Activated CD8-positive, alpha-beta memory T cell treated with anti-CD3 and anti-CD28 coated beads for 24 hours (primary cell): Measurements from ENCODE around the gene CHRNG.
A peak's percentile ranks its signal among the peaks of the same experiment; 100 is the strongest.

Experiments used
- DNase-seq: peaks from one replicate; pipeline ENCODE4 v3.0.0-alpha.2; 2020

CHRNG gene, protein sequence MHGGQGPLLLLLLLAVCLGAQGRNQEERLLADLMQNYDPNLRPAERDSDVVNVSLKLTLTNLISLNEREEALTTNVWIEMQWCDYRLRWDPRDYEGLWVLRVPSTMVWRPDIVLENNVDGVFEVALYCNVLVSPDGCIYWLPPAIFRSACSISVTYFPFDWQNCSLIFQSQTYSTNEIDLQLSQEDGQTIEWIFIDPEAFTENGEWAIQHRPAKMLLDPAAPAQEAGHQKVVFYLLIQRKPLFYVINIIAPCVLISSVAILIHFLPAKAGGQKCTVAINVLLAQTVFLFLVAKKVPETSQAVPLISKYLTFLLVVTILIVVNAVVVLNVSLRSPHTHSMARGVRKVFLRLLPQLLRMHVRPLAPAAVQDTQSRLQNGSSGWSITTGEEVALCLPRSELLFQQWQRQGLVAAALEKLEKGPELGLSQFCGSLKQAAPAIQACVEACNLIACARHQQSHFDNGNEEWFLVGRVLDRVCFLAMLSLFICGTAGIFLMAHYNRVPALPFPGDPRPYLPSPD

GRCh38 chr2:232539298-232540231 is at the start of gene CHRNG:
CHRNG (plus strand) TSS chr2:232539692; CDS start chr2:232539748, 56 bp downstream.
- no peak for DNase-seq

DNA sequence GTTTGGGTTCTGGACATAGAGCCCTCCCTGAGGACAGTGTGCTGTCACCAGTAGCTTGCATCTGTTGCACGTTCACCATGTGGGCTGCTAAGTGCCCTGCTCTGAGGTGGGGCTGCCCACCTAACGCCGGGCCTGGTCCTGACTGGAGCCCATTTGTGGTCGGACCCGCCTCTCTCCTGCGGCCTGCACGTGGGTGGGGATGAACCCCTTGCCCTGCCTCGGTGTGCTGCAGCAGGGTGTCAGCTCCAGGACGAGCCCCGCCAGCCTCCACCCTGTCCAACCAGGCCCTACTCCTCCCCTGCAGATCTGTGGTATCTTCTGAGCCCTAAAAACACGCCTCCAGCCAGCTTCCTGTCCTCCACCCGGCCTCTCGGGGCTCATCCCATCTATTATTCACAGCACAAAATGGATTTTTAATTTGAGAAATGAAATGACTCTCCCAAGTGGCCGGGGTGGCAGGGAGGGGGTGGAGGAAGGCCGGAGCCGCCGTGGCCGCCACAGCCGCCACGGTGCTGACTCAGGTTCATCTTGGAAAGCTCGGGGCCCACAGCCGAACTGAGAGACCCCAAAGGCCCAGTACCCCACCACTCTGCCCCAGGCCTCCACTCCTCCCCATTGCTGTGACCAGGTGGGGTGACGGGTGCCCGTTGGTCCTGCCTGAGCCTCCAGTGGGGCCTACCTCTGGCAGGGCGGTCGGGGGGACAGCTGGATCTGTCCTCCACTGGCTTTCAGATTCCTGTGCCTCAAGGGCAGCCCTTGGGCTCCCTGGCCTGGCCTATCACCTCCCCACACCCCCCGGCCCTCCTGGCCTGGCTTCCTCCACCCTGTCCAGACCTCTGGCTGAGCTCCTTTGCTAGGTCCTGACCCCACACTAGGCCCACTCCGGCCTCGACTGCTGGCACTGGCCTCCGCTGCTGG is 49.0 kb upstream of the CHRNG start:
- no peak for DNase-seq

GRCh38 chr2:232491139-232491780 is 48.2 kb upstream of the CHRNG start:
- DNase-seq, result no peak

DNA sequence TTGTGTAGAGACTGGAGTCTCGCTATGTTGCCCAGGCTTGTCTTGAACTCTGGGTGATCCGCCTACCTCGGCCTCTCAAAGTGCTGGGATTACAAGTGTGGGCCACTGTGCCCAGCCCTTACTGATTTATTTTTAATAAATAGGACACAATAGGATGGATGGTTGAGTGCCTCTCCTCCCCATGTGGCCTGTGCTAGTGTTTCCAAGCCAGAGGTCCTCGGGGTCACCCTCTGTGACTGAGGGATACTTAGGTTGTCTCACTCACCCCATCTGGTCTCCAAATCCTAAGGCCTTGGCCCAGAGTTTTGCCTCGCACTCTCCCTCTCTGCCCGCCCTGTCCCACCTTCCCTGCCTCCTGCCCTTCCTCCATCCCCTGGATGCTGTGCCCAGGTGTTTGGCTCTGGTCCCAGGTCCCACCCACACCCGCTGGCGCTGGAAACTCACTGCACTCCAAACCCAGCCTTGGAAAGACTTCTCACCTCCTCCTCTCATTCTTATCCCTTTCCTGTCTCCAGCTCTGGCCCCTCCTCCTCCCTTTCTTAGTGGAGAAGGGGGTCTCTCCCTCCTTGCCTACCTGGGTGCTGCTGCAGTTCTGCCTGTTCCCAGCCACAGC is 47.1 kb upstream of the CHRNG start:
- no peak for DNase-seq

- DNase-seq, result no peak
These were observed 46.4 kb upstream of the CHRNG start for GRCh38 chr2:232492963-232493700.

DNA sequence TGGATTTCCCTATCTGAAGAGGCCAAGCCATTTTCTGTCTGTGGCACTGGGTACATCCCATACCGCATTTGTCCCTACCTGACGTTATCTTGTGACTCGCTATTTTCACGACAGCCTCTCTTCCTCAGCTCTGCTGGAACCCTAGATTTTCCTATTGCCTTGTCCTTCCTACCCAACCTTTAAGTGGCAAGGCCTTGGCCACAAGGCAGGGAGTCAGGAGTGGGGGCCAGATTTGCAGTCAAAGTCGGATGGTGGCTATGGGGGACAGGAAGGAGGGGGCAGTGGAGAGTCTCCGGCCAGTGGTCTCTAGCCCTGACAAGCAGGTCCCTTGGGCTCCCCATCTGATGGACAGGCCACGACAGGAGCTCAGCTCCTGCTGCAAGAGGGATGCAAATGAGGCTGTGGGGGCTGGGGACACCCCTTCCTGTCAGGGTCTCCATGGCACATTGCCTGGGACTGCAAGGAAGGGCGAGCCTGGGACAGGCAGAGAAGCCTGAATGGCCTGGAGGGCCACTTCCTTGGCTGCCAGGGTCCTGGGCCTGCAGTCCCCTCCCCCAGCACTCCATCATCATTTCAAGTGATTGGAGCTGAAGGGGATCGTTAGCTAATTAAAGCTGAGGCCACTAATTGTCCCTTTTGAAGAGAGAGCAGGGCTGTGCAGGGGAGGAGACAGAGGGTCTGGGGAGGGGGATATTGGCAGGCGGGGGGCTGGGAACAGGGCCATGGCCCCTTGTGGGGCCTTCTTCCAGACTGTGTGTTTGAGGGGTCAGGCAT is 45.6 kb upstream of the CHRNG start:
- DNase-seq, result no peak

DNA sequence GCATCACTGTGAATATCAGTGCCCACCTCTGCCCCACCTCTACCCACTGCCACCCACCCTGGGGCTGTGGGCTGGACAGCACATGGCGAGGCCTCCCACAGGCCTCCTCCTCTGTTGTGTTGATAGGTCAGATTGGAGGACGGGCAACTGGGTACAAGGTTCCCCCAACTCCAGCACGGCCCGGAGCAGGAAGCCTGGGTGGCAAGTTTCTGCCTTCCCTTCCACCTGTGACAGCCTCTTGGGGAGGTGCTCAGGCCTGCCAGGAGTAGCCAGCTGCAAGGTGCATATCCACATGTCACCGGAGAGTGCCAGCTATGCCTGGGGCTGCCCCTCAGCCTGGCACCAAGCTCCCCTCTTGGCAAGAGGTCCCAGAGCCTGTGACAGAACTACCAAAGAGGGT is 45.0 kb upstream of the CHRNG start:
- DNase-seq, result no peak

DNA sequence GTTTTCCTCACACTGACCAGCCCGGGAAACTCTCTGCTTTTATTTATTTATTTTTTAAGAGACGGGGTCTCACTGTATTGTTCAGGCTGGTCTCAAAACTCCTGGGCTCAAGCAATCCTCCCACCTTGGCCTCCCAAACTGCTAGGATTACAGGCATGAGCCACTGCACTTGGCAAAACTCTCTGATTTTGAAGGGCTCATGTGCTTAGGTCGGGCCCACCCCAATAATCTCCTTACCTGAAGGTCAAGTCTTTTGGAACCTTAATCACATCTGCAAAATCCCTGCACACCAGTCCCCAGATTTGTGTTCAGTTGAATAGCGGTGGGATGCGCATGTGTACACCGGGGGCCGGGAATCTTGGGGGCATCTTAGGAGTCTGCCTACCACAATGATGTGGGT is 44.2 kb upstream of the CHRNG start:
- no peak for DNase-seq

GRCh38 chr2:232496501-232497270 is 42.8 kb upstream of the CHRNG start:
- DNase-seq, result no peak

GRCh38 chr2:232497348-232497747 is 42.1 kb upstream of the CHRNG start:
- DNase-seq, result no peak

DNA sequence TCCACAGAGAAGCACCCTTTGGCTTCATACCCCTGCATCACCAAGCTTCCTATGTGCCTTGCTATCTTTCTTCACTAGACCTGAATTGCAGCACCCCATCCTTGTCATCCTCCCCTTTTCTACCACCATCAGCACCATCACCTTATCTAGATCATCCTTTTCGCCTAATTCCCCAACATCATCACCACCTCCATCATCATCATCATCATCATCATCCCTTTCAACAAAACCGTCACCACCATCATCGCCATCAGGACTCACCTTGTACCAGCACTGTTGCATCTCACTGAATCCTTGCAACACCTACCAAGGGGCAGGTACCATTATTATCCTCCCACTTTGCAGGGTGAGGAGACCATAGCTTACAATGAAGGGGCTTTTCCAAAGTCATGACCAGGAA is 41.0 kb upstream of the CHRNG start:
- no peak for DNase-seq

GRCh38 chr2:232501331-232501771 is 38.1 kb upstream of the CHRNG start:
- no peak for DNase-seq

DNA sequence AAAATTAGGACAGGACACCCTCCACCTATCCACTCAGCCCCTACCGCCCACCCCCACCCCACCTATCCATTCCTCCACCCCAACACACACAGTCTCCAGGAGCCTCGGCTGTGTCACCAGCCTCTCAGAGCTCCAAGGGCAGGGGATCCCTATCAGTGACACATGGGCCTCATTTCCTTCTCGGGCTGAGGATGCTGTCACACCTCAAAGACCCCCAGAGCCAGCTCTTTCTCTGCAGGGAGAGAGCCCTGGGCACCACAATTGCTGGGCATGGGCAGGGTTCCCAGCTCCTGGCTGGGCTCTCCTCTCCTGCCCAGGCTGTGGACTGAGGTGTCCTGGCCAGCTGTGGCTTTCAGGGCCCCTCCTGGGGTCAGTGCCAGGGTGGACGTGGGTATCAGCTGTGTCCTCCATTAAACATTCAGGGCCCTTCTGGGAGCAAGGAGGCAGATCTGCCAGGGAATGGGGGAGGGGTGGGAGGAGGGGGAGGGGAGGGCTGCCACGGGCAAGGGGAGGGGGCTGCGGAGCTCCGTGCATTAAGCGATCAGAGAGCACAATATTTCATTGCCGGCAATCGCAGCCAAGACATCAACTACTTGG is 37.6 kb upstream of the CHRNG start:
- no peak for DNase-seq

GRCh38 chr2:232502511-232502910 is 37.0 kb upstream of the CHRNG start:
- DNase-seq, result no peak

DNA sequence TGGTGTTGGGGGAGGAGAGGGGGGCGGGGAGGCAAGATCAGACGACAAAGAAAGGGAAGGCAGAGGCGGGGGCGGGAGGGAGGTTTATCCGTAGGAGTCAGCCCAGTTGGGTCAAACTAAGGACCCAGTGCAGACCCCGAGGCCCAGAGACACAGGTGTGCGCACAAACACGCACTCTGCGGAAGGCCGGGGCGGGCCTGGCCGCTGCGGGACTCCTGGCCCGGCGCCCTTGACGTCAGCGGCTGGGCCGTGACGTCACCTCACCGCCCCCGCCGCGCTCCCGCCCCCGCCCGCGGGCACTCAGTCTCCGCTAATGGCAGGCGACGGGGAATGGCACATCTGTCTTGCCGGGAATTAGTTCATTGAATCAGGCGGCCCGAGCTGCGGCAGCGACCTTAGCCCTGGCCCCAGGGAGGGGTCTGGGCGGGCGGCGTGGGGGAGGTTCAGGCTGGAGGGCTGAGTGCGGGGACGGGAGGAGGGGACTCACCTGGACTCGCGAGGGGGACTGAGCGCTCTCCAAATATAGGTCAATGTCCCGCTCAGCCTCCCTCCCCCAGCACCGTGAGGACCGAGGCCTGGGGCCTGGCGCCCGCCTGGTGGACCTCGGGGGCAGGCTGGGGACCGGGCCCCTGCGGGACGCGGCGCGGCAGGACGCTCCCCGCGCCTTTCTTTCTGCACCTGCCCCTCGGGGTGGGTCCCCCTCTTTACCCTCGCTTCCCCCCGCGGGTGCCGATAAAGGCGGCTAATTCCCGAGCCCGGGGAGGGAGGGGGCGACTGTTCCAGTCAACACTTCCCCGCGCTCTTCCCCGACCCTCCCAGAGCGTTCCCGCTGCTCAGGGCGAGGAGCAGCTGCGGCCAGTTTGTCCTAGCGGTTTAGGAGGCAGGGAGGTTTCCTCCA is 36.3 kb upstream of the CHRNG start:
- DNase-seq, result peak; percentile 70

- no peak for DNase-seq
These were observed 35.6 kb upstream of the CHRNG start for GRCh38 chr2:232503809-232504323.

DNA sequence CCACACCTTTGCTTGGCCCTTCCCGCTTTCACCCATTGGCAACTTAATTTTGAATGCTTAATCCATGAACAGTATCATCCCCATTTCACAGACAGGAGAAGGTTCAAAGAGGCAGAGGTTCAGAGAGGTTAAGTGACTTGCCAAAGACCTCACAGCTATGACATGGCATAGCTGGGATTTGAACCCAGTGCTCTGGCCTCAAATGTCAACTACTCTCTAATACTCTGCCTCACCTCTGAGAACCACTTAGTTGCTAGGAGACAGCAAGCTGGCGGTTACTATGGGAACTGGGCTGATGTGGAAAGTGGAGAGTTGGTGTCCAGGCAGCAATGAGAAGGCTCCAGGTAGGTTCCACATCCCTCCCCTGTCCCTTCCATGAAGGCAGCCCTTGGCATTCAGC is 35.1 kb upstream of the CHRNG start:
- no peak for DNase-seq
